Measurements from ENCODE around the gene ZBTB21. TPM values are rescaled to one million over a fixed set of nuclear protein-coding genes. Genes with fewer than 3 reads are reported as not detected.
A peak's percentile ranks its signal among the peaks of the same experiment; 100 is the strongest.

The ZBTB21 gene
- total and polyA plus RNA-seq, 8 donors = 2.9 to 9.5 (median 6.8) TPM

DNA sequence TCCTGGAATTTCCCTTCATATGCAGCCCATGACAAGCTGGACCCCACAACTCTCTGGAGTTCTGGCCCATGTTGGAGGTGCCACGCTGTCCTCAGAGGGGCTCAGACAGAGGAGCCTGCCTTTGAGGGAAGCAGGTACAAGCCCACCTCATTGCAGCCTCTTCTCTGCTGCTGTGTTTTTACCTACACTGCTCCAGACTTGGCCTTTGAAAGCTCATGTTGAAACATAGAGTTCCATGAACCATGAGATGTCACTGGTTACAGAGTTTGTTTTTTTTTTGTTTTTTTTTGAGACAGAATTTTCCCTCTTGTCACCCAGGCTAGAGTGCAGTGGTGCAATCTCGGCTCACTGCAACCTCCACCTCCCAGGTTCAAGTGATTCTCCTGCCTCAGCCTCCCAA lies 22.1 kb upstream of the ZBTB21 start:
- no peaks in the 10 kb centered on the region for H3K27me3 ChIP-seq
- TF ChIP-seq CTCF (IDR thresholded peaks at IDR 0.05) = no peak
- peak in 1 of 6 donors; percentile 21 for DNase-seq
- intact Hi-C loops (cut with DNase I) = no loop called here
- no peak overlapping the region for H3K27ac ChIP-seq
- no peaks in the 10 kb centered on the region for H3K36me3 ChIP-seq
- no peak for FAIRE-seq
- no peaks in the 10 kb centered on the region for H3K4me1 ChIP-seq
- no peak for ATAC-seq
- no peak overlapping the region for H3K4me3 ChIP-seq
- WGBS, 2 donors = 89 to 94% methylated on average over 2 of the region's 2 CpGs
- H3K9me3 ChIP-seq = no peaks in the 10 kb centered on the region

DNA sequence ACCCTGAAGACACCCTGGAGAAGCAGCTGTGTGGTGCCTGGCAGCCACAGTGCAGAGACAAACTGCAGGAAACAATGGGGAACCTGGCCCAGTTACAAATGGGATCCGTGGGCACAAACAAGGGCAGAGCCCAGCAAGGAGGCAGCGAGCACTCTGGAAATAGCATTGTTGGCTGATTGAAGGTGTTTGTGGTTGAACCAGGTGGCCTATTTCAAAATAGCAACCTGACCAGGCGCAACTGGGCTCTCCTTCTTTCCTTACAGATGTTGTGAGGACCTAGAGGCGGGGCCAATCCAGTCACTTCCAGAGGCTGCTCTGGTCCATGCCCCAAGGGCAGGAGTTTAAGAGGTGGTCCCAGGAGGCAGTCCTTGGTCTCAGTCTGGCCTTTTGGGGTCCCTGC lies 21.7 kb upstream of the ZBTB21 start:
- 87 to 96% methylated on average over 4 of the region's 4 CpGs for WGBS, 2 donors
- TF ChIP-seq CTCF (IDR thresholded peaks at IDR 0.05) = no peak
- ATAC-seq = no peak
- H3K4me1 ChIP-seq = no peaks in the 10 kb centered on the region
- no peaks in the 10 kb centered on the region for H3K36me3 ChIP-seq
- DNase-seq = peak in 1 of 6 donors; percentile 26
- intact Hi-C loops (cut with DNase I) = no loop called here
- H3K27ac ChIP-seq = no peak overlapping the region
- no peak for FAIRE-seq
- no peaks in the 10 kb centered on the region for H3K27me3 ChIP-seq
- H3K4me3 ChIP-seq = no peak overlapping the region
- no peaks in the 10 kb centered on the region for H3K9me3 ChIP-seq

- no peaks in the 10 kb centered on the region for H3K9me3 ChIP-seq
- 75 to 76% methylated on average over 9 of the region's 9 CpGs for WGBS, 2 donors
- intact Hi-C loops (cut with DNase I) = no loop called here
- no peak for ATAC-seq
- no peak overlapping the region for H3K4me3 ChIP-seq
- H3K27ac ChIP-seq = no peak overlapping the region
- H3K4me1 ChIP-seq = no peaks in the 10 kb centered on the region
- H3K36me3 ChIP-seq = no peaks in the 10 kb centered on the region
- no peak for TF ChIP-seq CTCF (IDR thresholded peaks at IDR 0.05)
- DNase-seq = no peak
- FAIRE-seq = no peak
- no peaks in the 10 kb centered on the region for H3K27me3 ChIP-seq
Measured at GRCh38 chr21:42031241-42031640, 21.1 kb upstream of the ZBTB21 start.

DNA sequence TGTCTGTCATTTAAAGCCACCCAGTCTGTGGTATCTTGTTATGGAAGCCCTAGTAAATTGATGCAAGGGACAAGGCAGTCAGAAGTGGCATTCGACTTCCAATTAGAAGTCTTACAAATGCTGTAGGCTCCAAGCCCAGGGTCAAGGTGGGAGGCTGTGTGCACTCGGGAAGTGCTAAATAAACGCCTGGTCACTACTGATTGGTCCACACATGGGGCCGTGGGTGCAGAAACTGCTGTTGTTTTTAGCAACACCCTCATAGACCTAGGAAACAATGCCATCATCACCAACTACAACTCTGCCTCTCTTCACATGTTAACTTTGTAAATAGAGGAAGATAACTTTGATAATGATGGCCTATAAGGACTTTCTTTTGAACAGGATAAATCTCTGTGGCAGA lies 20.2 kb upstream of the ZBTB21 start:
- TF ChIP-seq CTCF (IDR thresholded peaks at IDR 0.05) = no peak
- 64 to 78% methylated on average over 4 of the region's 4 CpGs for WGBS, 2 donors
- ATAC-seq (no peak), FAIRE-seq (no peak), DNase-seq (no peak)
- Histone ChIP-seq H3K27me3 (no peaks in the 10 kb centered on the region), H3K4me1 (no peaks in the 10 kb centered on the region), H3K36me3 (no peaks in the 10 kb centered on the region), H3K4me3 (no peak overlapping the region), H3K27ac (no peak overlapping the region), H3K9me3 (no peaks in the 10 kb centered on the region)
- intact Hi-C loops (cut with DNase I) = no loop called here

GRCh38 chr21:42028766-42029425 lies 18.7 kb upstream of the ZBTB21 start:
- 78 to 79% methylated on average over 9 of the region's 9 CpGs for WGBS, 2 donors
- intact Hi-C loops (cut with DNase I) = loop anchor here in 1 of 3 donors (10.0 kb wide), 1 partner anchor 86 kb away; no protein-coding TSS in a partner anchor
- H3K4me1 ChIP-seq = no peaks in the 10 kb centered on the region
- no peaks in the 10 kb centered on the region for H3K9me3 ChIP-seq
- no peaks in the 10 kb centered on the region for H3K27me3 ChIP-seq
- no peak overlapping the region for H3K27ac ChIP-seq
- ATAC-seq = no peak
- H3K36me3 ChIP-seq = no peaks in the 10 kb centered on the region
- no peak for DNase-seq
- no peak overlapping the region for H3K4me3 ChIP-seq
- FAIRE-seq = no peak
- TF ChIP-seq CTCF (IDR thresholded peaks at IDR 0.05) = no peak
